ENCODE measurements around the gene BPIFB3. TPM values are rescaled to one million over a fixed set of nuclear protein-coding genes. Genes with fewer than 3 reads are reported as not detected.

The BPIFB3 gene
- total and polyA plus RNA-seq, 9 donors, result 0.15 TPM; not detected in 8

DNA sequence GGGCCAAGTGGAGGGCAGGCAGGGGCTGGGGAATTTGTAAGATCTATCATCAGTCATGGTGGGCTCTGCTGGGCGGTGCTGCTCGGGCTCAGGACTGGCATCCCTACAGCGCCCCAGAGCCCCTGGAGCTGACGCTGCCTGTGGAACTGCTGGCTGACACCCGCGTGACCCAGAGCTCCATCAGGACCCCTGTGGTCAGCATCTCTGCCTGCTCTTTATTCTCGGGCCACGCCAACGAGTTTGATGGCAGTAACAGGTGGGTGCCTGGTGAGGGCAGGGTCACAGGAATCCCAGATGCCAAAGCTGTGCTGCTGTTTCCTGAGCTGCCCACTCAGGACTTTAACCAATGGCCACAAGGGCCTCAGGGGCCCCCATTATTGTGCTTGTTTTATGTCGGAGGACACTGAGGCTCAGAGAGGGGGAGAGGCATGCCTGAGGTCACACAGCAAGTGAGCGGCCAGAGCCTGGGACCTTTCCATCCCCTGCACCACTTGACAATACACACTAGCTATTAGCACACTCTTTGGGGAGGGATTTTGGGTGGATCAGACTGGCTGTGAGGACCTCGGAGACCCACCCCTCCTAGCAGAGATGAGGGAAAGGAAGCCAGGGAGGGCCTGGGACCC, 39.9 kb upstream of the BPIFB3 start:
- DNase-seq, result no peak
- Histone ChIP-seq H3K9me3 (no peaks in the 10 kb centered on the region), H3K27me3 (no peaks in the 10 kb centered on the region), H3K27ac (no peak overlapping the region), H3K36me3 (no peaks in the 10 kb centered on the region), H3K4me3 (no peak overlapping the region), H3K4me1 (ENCODE audit: insufficient read depth) (no peaks in the 10 kb centered on the region)
- WGBS, 3 donors, result 61 to 65% (median 64%) methylated on average over 12 of the region's 12 CpGs
- intact Hi-C loops (cut with DNase I), result no loop called here
- TF ChIP-seq EP300 (IDR thresholded peaks at IDR 0.05) (no peak), POLR2A (IDR thresholded peaks at IDR 0.05) (no peak)
- TF ChIP-seq, protein P1, sequence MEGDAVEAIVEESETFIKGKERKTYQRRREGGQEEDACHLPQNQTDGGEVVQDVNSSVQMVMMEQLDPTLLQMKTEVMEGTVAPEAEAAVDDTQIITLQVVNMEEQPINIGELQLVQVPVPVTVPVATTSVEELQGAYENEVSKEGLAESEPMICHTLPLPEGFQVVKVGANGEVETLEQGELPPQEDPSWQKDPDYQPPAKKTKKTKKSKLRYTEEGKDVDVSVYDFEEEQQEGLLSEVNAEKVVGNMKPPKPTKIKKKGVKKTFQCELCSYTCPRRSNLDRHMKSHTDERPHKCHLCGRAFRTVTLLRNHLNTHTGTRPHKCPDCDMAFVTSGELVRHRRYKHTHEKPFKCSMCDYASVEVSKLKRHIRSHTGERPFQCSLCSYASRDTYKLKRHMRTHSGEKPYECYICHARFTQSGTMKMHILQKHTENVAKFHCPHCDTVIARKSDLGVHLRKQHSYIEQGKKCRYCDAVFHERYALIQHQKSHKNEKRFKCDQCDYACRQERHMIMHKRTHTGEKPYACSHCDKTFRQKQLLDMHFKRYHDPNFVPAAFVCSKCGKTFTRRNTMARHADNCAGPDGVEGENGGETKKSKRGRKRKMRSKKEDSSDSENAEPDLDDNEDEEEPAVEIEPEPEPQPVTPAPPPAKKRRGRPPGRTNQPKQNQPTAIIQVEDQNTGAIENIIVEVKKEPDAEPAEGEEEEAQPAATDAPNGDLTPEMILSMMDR (IDR thresholded peaks at IDR 0.05), result no peak

DNA sequence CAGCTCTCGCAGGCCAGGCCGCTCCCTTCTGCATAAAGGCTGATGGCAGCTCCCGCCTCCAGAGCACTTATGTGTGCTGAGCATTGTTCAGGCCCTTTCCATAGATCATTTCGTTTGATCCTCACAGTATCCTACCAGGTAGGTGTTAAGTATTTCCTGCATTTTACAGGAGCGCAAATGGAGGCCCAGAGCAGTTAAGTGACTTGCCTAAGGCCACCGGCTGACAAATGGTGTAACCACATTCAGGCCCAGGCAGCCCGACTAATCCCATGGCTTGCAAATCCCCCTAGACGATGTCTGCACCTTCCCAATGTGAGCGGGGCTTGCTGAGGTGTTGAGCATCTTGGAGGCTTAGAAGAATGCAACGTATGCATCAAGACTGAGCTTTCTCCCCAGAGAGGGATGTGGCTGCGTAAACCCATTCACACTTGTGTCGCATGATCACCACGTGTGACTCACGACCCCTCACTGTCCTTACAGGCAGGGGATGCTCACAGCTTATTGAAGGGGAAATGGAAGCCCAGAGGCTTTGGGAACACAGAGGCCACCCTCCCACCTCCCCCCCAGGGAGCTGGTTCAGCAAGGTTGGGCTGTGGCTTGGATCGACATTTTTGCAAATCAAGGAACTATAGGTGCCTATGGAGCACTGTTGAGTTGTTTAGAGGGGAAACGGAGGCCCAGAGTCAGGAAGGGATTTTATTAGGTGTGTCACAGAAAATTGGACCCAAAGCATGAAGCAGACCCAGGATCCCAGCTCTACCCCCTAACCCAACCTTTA, 39.2 kb upstream of the BPIFB3 start:
- no peak for DNase-seq
- H3K4me1 ChIP-seq (ENCODE audit: insufficient read depth), result no peaks in the 10 kb centered on the region
- no peaks in the 10 kb centered on the region for H3K27me3 ChIP-seq
- H3K27ac ChIP-seq, result no peak overlapping the region
- WGBS, 3 donors, result 53 to 61% (median 55%) methylated on average over 16 of the region's 16 CpGs
- intact Hi-C loops (cut with DNase I), result no loop called here
- H3K4me3 ChIP-seq, result no peak overlapping the region
- TF ChIP-seq POLR2A (IDR thresholded peaks at IDR 0.05) (no peak), EP300 (IDR thresholded peaks at IDR 0.05) (no peak)
- TF ChIP-seq, protein P1 (IDR thresholded peaks at IDR 0.05), result no peak
- no peaks in the 10 kb centered on the region for H3K9me3 ChIP-seq
- no peaks in the 10 kb centered on the region for H3K36me3 ChIP-seq

DNA sequence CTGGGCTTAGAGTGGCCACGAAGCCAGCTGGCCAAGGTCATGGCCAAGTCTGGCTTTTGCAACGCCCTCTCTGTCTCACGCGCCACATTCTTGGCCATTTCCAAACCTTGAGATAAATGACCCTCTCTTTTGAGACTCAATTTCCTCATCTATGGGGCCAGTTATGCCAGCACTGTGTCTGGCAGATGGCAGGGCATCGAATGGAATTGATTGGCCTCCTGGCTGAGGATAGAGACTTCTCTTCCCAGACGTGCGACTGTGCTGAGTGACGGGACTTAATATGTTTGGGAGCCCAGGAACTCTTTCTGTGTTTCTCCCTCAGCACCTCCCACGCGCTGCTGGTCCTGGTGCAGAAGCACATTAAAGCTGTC, 38.6 kb upstream of the BPIFB3 start:
- Histone ChIP-seq H3K9me3 (no peaks in the 10 kb centered on the region), H3K27ac (no peak overlapping the region), H3K27me3 (no peaks in the 10 kb centered on the region), H3K36me3 (no peaks in the 10 kb centered on the region), H3K4me1 (ENCODE audit: insufficient read depth) (no peaks in the 10 kb centered on the region), H3K4me3 (no peak overlapping the region)
- intact Hi-C loops (cut with DNase I), result no loop called here
- TF ChIP-seq, protein P1 (IDR thresholded peaks at IDR 0.05), result no peak
- no peak for TF ChIP-seq EP300 (IDR thresholded peaks at IDR 0.05)
- no peak for TF ChIP-seq POLR2A (IDR thresholded peaks at IDR 0.05)
- WGBS, 3 donors, result 33 to 48% (median 42%) methylated on average over 10 of the region's 10 CpGs
- no peak for DNase-seq

DNA sequence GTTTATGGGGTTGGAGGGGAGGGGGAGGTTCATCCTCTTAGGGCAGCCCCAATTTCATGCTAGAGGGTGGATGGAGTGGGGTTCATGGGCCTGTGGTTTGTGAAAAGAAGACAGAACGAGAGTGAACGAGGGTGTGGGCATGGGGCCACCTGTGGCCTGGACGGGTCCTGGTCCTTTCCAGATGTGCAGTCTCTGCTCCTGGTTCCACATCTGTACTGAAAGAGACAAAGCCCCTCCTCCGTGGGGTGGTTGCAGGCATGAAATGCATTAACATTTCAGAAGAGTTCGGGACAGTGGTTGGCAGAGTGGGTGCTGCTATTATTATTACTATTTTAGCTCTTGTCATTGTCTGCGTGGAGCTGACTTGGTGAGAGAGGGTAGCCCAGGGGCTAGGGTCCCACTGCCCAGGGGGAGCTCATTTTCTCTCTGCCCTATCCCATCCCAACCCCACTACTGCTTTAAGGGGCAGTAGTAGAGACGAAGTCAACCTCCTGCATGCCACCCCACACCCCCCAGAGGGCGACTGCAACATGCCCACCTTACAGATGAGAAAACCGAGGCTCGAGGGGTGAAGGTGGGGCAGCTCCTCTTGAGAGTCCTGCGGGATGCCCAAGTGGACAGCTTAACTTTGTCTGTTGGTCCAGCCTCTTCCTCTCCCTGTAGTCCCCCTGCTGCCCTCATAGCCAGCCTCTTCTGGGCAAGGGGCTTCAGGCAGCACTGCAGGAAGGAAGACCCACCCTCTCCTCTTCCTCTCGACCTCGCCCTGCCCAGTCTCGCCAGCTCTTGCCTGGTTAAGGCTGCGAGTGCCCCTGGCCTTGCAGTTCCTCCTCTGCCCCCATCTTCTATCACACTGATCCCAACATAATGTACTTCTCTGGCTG, 37.8 kb upstream of the BPIFB3 start:
- H3K36me3 ChIP-seq, result no peaks in the 10 kb centered on the region
- TF ChIP-seq EP300 (IDR thresholded peaks at IDR 0.05) (no peak), POLR2A (IDR thresholded peaks at IDR 0.05) (no peak)
- TF ChIP-seq, protein P1 (IDR thresholded peaks at IDR 0.05), result no peak
- DNase-seq, result no peak
- 65 to 73% (median 71%) methylated on average over 15 of the region's 15 CpGs for WGBS, 3 donors
- H3K4me1 ChIP-seq (ENCODE audit: insufficient read depth), result no peaks in the 10 kb centered on the region
- intact Hi-C loops (cut with DNase I), result no loop called here
- H3K4me3 ChIP-seq, result no peak overlapping the region
- no peaks in the 10 kb centered on the region for H3K27me3 ChIP-seq
- no peak overlapping the region for H3K27ac ChIP-seq
- H3K9me3 ChIP-seq, result no peaks in the 10 kb centered on the region
